ENCODE data around the gene HAGHL. TPM values are rescaled to one million over a fixed set of nuclear protein-coding genes. Genes with fewer than 3 reads are reported as not detected.
A peak's percentile ranks its signal among the peaks of the same experiment; 100 is the strongest.

HAGHL gene
- total RNA-seq, 6 experiments from 2014 or later: 0.83 to 2.5 (median 1.3) TPM

DNA sequence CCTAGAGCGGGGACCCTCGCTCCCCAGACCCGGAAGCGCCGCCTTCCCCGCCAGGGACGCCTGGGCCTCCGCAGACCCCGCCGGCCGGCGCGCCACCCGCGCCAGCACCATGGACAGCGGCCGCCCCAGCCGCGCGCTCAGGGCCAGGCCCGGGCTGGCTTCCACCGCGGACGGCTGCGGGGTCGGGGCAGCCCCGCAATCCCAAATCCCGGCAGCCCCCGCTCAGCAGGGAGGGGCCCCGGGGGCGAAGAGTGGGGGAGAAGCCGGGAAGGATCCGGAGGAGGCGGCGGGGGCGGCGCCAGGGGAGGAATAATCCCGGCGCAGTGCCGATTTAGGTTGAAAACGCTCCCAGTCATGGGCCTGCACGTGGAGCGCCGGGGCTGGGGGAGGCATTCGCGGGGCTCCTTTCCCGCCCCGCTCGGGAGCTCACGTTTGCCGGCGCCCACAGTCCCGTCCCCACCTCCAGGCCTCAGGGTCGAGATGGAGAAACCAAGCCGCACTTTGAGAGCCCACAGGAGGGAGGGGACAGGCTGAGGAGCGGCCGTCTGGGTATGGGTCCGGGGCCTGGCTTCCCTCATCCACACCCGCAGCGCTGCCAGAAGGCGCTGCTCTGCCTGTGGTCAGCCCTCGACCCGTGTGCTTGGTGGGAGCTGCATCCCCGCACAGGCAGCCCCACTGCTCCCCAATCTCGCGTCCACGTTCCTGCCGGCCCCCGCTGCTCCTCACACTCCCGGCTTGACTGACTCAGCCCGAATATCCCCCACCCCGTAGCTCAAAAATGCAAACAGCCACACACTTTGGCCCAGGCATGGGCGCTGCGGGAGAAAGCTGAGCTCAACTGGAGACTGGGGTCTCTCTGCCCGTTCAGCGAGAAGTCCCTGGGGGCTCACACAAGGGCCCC, 26.0 kb upstream of the HAGHL start:
- WGBS (ENCODE audit: insufficient coverage, low coverage, low lambda C conversion rate, missing lambda C conversion rate): 13% methylated on average over 22 of the region's 76 CpGs
- no peak overlapping the region for H3K27ac ChIP-seq
- H3K4me1 ChIP-seq: no peaks in the 10 kb centered on the region
- H3K9me3 ChIP-seq: no peaks in the 10 kb centered on the region
- peaks cover 8 to 20% of the 10 kb centered on the region in 2 donors for H3K27me3 ChIP-seq
- ATAC-seq: peak; percentile 36 to 72 (median 46)
- intact Hi-C loops (cut with DNase I): no loop called here
- DNase-seq: no peak
- TF ChIP-seq CTCF (IDR thresholded peaks at IDR 0.05): no peak
- TF ChIP-seq POLR2A (IDR thresholded peaks at IDR 0.05): no peak
- no peaks in the 10 kb centered on the region for H3K36me3 ChIP-seq
- no peak overlapping the region for H3K4me3 ChIP-seq

DNA sequence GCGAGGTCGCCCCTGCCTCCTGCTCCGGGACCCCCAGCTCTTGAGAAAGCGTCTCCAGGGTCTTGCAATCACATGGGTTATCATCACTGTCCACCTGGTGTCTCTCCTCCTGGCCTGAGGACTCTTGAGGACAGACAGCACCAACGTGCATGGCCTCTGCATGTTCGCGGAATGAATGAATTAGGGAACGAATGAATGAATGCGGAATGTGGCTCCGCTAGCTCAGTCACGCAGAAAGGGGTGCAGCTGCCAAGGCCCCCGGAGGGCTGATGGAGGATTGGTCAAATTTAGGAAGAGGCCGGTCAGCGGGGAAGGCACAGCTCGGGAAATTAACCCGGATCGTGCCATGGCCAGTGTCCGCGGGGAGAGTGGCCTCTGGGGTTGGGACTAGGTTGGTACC, 24.6 kb upstream of the HAGHL start:
- WGBS (ENCODE audit: insufficient coverage, low coverage, low lambda C conversion rate, missing lambda C conversion rate): 62% methylated on average over 17 of the region's 19 CpGs
- Histone ChIP-seq H3K27ac (no peak overlapping the region), H3K36me3 (no peaks in the 10 kb centered on the region), H3K4me1 (no peaks in the 10 kb centered on the region), H3K27me3 (peaks cover 8 to 20% of the 10 kb centered on the region in 2 donors), H3K9me3 (no peaks in the 10 kb centered on the region), H3K4me3 (no peak overlapping the region)
- DNase-seq (no peak), ATAC-seq (no peak)
- intact Hi-C loops (cut with DNase I): no loop called here
- no peak for TF ChIP-seq CTCF (IDR thresholded peaks at IDR 0.05)
- TF ChIP-seq POLR2A (IDR thresholded peaks at IDR 0.05): no peak

GRCh38 chr16:703406-703805, 23.5 kb upstream of the HAGHL start:
- no peak overlapping the region for H3K27ac ChIP-seq
- no peak for ATAC-seq
- H3K4me1 ChIP-seq: no peaks in the 10 kb centered on the region
- no peak for DNase-seq
- H3K27me3 ChIP-seq: peaks cover 8 to 20% of the 10 kb centered on the region in 2 donors
- intact Hi-C loops (cut with DNase I): no loop called here
- H3K9me3 ChIP-seq: no peaks in the 10 kb centered on the region
- 0% methylated on average over 1 of the region's 12 CpGs for WGBS (ENCODE audit: insufficient coverage, low coverage, low lambda C conversion rate, missing lambda C conversion rate)
- TF ChIP-seq CTCF (IDR thresholded peaks at IDR 0.05) (no peak), POLR2A (IDR thresholded peaks at IDR 0.05) (no peak)
- no peaks in the 10 kb centered on the region for H3K36me3 ChIP-seq
- H3K4me3 ChIP-seq: no peak overlapping the region

- H3K27ac ChIP-seq: no peak overlapping the region
- DNase-seq (no peak), ATAC-seq (no peak)
- no peaks in the 10 kb centered on the region for H3K4me1 ChIP-seq
- TF ChIP-seq POLR2A (IDR thresholded peaks at IDR 0.05): no peak
- no peak for TF ChIP-seq CTCF (IDR thresholded peaks at IDR 0.05)
- intact Hi-C loops (cut with DNase I): no loop called here
- H3K9me3 ChIP-seq: no peaks in the 10 kb centered on the region
- WGBS (ENCODE audit: insufficient coverage, low coverage, low lambda C conversion rate, missing lambda C conversion rate): 45% methylated on average over 6 of the region's 7 CpGs
- no peaks in the 10 kb centered on the region for H3K36me3 ChIP-seq
- peaks cover 8 to 19% of the 10 kb centered on the region in 2 donors for H3K27me3 ChIP-seq
- H3K4me3 ChIP-seq: no peak overlapping the region
These were observed 22.9 kb upstream of the HAGHL start for GRCh38 chr16:704047-704446.
